ENCODE measurements around the gene CSH2.

Gene CSH2

DNA sequence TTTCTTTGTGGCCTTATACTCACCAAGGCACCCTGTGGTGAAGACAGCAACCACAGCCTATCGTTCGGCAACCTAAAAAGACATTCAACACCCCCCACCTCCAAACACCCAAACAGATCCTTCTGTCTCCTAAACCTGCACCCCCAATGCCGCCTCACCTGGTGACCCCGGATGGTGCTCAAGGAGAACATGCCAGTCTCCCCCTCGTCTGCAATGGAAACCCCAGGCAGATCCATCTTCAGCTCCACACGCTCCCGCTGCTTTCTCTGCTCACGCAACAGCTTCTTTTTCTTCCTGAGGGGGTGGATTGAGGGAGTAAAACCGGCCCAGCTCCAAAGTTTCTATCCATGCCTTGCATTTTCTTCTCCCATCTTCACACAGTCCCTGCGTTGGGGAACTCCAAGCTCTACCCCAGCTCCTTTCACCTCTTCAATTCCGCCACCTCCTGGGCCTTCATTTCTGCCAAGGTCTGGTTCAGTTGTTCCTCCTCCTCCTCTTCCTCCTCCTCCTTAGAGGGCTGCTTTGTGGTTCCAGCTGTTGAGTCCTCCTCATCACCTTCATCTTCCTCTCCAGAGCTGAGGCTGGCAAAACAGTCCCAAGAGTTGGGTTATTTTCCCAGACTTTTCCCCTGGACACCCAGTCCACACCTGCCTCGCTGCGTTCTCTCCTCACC is 49.7 kb downstream of the CSH2 start:
- TF ChIP-seq, protein P1, sequence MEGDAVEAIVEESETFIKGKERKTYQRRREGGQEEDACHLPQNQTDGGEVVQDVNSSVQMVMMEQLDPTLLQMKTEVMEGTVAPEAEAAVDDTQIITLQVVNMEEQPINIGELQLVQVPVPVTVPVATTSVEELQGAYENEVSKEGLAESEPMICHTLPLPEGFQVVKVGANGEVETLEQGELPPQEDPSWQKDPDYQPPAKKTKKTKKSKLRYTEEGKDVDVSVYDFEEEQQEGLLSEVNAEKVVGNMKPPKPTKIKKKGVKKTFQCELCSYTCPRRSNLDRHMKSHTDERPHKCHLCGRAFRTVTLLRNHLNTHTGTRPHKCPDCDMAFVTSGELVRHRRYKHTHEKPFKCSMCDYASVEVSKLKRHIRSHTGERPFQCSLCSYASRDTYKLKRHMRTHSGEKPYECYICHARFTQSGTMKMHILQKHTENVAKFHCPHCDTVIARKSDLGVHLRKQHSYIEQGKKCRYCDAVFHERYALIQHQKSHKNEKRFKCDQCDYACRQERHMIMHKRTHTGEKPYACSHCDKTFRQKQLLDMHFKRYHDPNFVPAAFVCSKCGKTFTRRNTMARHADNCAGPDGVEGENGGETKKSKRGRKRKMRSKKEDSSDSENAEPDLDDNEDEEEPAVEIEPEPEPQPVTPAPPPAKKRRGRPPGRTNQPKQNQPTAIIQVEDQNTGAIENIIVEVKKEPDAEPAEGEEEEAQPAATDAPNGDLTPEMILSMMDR (IDR thresholded peaks at IDR 0.05; ENCODE audit: low read depth, low read length), result no peak
- no peak for DNase-seq (ENCODE audit: extremely low read depth, low read depth)

DNA sequence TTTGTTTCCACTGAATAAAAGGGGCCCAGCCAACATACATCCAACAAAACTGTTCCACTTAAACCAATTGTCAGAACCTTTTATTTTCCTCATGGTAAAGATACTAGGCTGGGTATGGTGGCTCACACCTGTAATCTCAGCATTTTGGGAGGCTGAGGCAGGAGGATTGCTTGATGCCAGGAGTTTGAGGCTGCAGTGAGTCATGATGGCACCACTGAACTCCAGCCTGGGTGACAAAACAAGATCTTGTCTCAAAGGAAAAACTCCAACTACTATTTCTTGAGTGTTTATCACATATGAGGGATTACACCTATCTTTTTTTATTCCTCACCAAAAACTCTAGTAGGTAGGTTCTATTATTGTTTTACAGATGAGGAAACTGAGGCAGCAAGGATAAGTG is 50.9 kb downstream of the CSH2 start:
- TF ChIP-seq, protein P1 (IDR thresholded peaks at IDR 0.05; ENCODE audit: low read depth, low read length), result no peak
- no peak for DNase-seq (ENCODE audit: extremely low read depth, low read depth)
